Bronchial epithelial cell (primary cell): ENCODE data around the gene MAP7. TPM values are rescaled to one million over a fixed set of nuclear protein-coding genes. Genes with fewer than 3 reads are reported as not detected.

Experiments
- DNase-seq: peaks from one replicate; pipeline ENCODE4 v3.0.0-alpha.2; 2010; ENCODE audit warnings: low read depth
- FAIRE-seq: peaks from 2 replicates; lab custom pipeline; 2011; peaks lifted over from hg19 to GRCh38; lab: Jason Lieb, UNC
- H3K27me3 ChIP-seq: 2 replicates; pipeline ENCODE4 v1.5.1; 2011; ENCODE audit warnings: low read length; ENCODE audit not compliant: control insufficient read depth, insufficient read depth
- H3K36me3 ChIP-seq: 2 replicates; pipeline ENCODE4 v1.5.1; 2011; ENCODE audit warnings: low read length; ENCODE audit not compliant: control insufficient read depth, insufficient read depth
- H3K4me3 ChIP-seq: 2 replicates; pipeline ENCODE4 v1.5.1; 2011; ENCODE audit warnings: mild to moderate bottlenecking, low read depth, low read length, control low read depth
- CTCF ChIP-seq: IDR thresholded peaks from 2 replicates; pipeline ENCODE4 v1.5.1; 2011; ENCODE audit warnings: mild to moderate bottlenecking, moderate library complexity, low read length, control low read depth, inconsistent platforms; ENCODE audit not compliant: insufficient read depth, severe bottlenecking
- total RNA-seq: library from RNA; depleted of rRNA; stranded (reverse); fragments of >200 nt; gene quantifications from 2 replicates; pipeline ENCODE4 v1.2.1, GENCODE V29; 2014

MAP7 gene
- total RNA-seq, 1 donor from 2014 or later, result 30.8 TPM

GRCh38 chr6:136343700-136344099, 206.5 kb downstream of the MAP7 start:
- no peak for FAIRE-seq
- Histone ChIP-seq H3K4me3 (no peak overlapping the region), H3K27me3 (no peaks in the 10 kb centered on the region), H3K36me3 (peaks cover 6% of the 10 kb centered on the region)
- no peak for TF ChIP-seq CTCF
- no peak for DNase-seq

GRCh38 chr6:136343275-136343674, 206.9 kb downstream of the MAP7 start:
- no peak for FAIRE-seq
- H3K27me3 ChIP-seq, result no peaks in the 10 kb centered on the region
- TF ChIP-seq CTCF, result no peak

GRCh38 chr6:136341967-136342366, 208.3 kb downstream of the MAP7 start:
- no peak for FAIRE-seq
- Histone ChIP-seq H3K4me3 (no peak overlapping the region), H3K27me3 (no peaks in the 10 kb centered on the region), H3K36me3 (peaks cover 6% of the 10 kb centered on the region)
- no peak for TF ChIP-seq CTCF
- no peak for DNase-seq

More at GRCh38 chr6:136343275-136343674, 206.9 kb downstream of the MAP7 start:
- no peak for DNase-seq
- H3K4me3 ChIP-seq, result no peak overlapping the region
- peaks cover 6% of the 10 kb centered on the region for H3K36me3 ChIP-seq

- no peak for FAIRE-seq
Measured at GRCh38 chr6:136341367-136341766, 208.9 kb downstream of the MAP7 start.

GRCh38 chr6:136338486-136338885, 211.7 kb downstream of the MAP7 start:
- DNase-seq (no peak), FAIRE-seq (no peak)
- Histone ChIP-seq H3K36me3 (peaks cover 2% of the 10 kb centered on the region), H3K27me3 (no peaks in the 10 kb centered on the region), H3K4me3 (no peak overlapping the region)
- no peak for TF ChIP-seq CTCF

More at GRCh38 chr6:136341367-136341766, 208.9 kb downstream of the MAP7 start:
- TF ChIP-seq CTCF, result no peak
- Histone ChIP-seq H3K36me3 (peaks cover 6% of the 10 kb centered on the region), H3K4me3 (no peak overlapping the region), H3K27me3 (no peaks in the 10 kb centered on the region)
- DNase-seq, result no peak

- no peaks in the 10 kb centered on the region for H3K27me3 ChIP-seq
- no peak for TF ChIP-seq CTCF
- FAIRE-seq (peak; percentile 32), DNase-seq (no peak)
- H3K4me3 ChIP-seq, result no peak overlapping the region
- peaks cover 2% of the 10 kb centered on the region for H3K36me3 ChIP-seq
Measured at GRCh38 chr6:136337606-136338005, 212.6 kb downstream of the MAP7 start.
